ENCODE results near the gene FBXO11.

GRCh38 chr2:47917276-47917961, 11.1 kb upstream of the FBXO11 start:
- no peak for TF ChIP-seq POLR2A (IDR thresholded peaks at IDR 0.05)
- TF ChIP-seq CTCF (IDR thresholded peaks at IDR 0.05) = no peak
- no peak for TF ChIP-seq POLR2AphosphoS5 (IDR thresholded peaks at IDR 0.05; ENCODE audit: insufficient read depth in 1 of 2, low read depth in 1 of 2)
